ENCODE results near the gene TSHZ2. TPM values are rescaled to one million over a fixed set of nuclear protein-coding genes. Genes with fewer than 3 reads are reported as not detected.

Gene TSHZ2
- total and polyA plus RNA-seq, 2 donors (not counting 3 experiments of a cell fraction or from before 2014, with no cell fraction given), result not detected

DNA sequence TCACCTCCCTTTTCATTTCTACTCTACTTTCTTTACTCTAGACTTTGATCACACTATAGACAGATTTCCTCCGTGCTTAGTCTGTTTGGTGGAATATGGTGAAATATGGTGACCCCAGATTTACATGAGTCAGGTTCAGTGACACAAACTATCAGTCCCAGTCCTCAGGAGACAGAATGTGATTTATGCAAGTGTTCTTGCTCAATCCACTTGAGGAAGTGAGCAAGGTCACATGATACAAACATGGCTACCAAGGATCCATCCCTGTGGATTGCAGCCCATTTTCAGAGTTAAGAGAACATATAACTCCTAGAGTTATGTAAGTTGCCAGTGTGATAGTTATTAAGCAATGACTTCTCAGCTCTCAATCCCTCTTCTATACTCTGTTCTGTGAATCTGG is 23.7 kb upstream of the TSHZ2 start:
- intact Hi-C loops (cut with micrococcal nuclease) (no loop called here), dilution Hi-C loops (cut with MboI; ENCODE audit: extremely low pct_ligation_motif_present, low sequenced_read_pairs) (no loop called here)
- H3K4me1 ChIP-seq (ENCODE audit: control insufficient read depth, extremely low read depth, insufficient read depth, low read length), result no peaks in the 10 kb centered on the region
- BruUV-seq (replicated peaks), result no TSS peak
- TF ChIP-seq POLR2A (IDR thresholded peaks at IDR 0.05; ENCODE audit: low read depth, low read length) (no peak), MYC (IDR thresholded peaks at IDR 0.05; ENCODE audit: low read depth, low read length) (no peak), JUN (IDR thresholded peaks at IDR 0.05; ENCODE audit: borderline replicate concordance, insufficient read depth, insufficient read length, low read depth) (no peak), FOS (IDR thresholded peaks at IDR 0.05; ENCODE audit: borderline replicate concordance, insufficient read depth, low read length) (no peak), POLR2AphosphoS5 (IDR thresholded peaks at IDR 0.05; ENCODE audit: insufficient read depth, low read depth, low read length) (no peak), GATA2 (IDR thresholded peaks at IDR 0.05; ENCODE audit: insufficient read depth, insufficient read length, low read depth, low read length) (no peak), EZH2 (IDR thresholded peaks at IDR 0.05; ENCODE audit: borderline replicate concordance, low read depth, low read length, severe bottlenecking) (no peak)
- TF ChIP-seq, protein P1, sequence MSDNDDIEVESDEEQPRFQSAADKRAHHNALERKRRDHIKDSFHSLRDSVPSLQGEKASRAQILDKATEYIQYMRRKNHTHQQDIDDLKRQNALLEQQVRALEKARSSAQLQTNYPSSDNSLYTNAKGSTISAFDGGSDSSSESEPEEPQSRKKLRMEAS (IDR thresholded peaks at IDR 0.05; ENCODE audit: insufficient read depth, insufficient read length), result no peak
- TF ChIP-seq, protein P2, sequence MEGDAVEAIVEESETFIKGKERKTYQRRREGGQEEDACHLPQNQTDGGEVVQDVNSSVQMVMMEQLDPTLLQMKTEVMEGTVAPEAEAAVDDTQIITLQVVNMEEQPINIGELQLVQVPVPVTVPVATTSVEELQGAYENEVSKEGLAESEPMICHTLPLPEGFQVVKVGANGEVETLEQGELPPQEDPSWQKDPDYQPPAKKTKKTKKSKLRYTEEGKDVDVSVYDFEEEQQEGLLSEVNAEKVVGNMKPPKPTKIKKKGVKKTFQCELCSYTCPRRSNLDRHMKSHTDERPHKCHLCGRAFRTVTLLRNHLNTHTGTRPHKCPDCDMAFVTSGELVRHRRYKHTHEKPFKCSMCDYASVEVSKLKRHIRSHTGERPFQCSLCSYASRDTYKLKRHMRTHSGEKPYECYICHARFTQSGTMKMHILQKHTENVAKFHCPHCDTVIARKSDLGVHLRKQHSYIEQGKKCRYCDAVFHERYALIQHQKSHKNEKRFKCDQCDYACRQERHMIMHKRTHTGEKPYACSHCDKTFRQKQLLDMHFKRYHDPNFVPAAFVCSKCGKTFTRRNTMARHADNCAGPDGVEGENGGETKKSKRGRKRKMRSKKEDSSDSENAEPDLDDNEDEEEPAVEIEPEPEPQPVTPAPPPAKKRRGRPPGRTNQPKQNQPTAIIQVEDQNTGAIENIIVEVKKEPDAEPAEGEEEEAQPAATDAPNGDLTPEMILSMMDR (IDR thresholded peaks at IDR 0.05; ENCODE audit: extremely low read depth in 1 of 2, insufficient read depth in 1 of 2, low read depth in 1 of 2, low read length in 2 of 2), result no peak
- ChIA-PET POLR2A (no interaction called here), CTCF (no interaction called here)
- no peaks in the 10 kb centered on the region for H3K79me2 ChIP-seq (ENCODE audit: control insufficient read depth, insufficient read depth, low read length)
- DNase-seq (ENCODE audit: low read depth, low spot score) (no peak), FAIRE-seq (no peak)
- no peak overlapping the region for H3K27ac ChIP-seq (ENCODE audit: insufficient read depth, low read depth, low read length)
- no peaks in the 10 kb centered on the region for H3K9me1 ChIP-seq (replicated peaks; ENCODE audit: control insufficient read depth, extremely low read depth, insufficient read depth, low read length)
- H3K9me3 ChIP-seq (replicated peaks; ENCODE audit: control insufficient read depth, insufficient read depth, low read length), result no peaks in the 10 kb centered on the region
- no peak overlapping the region for H2AFZ ChIP-seq (ENCODE audit: low read depth, low read length)
- H3K27me3 ChIP-seq (ENCODE audit: control insufficient read depth in 2 of 2, insufficient read depth in 2 of 2, low read length in 2 of 2), result no peaks in the 10 kb centered on the region
- H3K36me3 ChIP-seq (ENCODE audit: control insufficient read depth in 2 of 2, extremely low read depth in 1 of 2, insufficient read depth in 2 of 2, low read length in 2 of 2), result no peaks in the 10 kb centered on the region
- H3K9ac ChIP-seq (replicated peaks; ENCODE audit: extremely low read depth, insufficient read depth, low read length), result no peak overlapping the region
- no peaks in the 10 kb centered on the region for H4K20me1 ChIP-seq (replicated peaks; ENCODE audit: control insufficient read depth, extremely low read depth, insufficient read depth, low read length)
- H3K4me2 ChIP-seq (ENCODE audit: insufficient read depth, low read length), result no peak overlapping the region
- H3K4me3 ChIP-seq (replicated peaks in 1 of 3; ENCODE audit: insufficient read depth in 1 of 3, low read depth in 1 of 3, low read length in 3 of 3), result no peak overlapping the region
